HG03378 (cell line): ENCODE data around the gene JPH3.

Source experiments
- ATAC-seq: cut with Tn5 transposase; IDR thresholded peaks from one replicate; pipeline ENCODE4 v1.9.1; 2021; ENCODE audit warnings: mild to moderate bottlenecking, moderate library complexity; ENCODE audit not compliant: unreplicated experiment

JPH3 gene

GRCh38 chr16:87648698-87649487 lies 46.6 kb downstream of the JPH3 start:
- ATAC-seq, result no peak

DNA sequence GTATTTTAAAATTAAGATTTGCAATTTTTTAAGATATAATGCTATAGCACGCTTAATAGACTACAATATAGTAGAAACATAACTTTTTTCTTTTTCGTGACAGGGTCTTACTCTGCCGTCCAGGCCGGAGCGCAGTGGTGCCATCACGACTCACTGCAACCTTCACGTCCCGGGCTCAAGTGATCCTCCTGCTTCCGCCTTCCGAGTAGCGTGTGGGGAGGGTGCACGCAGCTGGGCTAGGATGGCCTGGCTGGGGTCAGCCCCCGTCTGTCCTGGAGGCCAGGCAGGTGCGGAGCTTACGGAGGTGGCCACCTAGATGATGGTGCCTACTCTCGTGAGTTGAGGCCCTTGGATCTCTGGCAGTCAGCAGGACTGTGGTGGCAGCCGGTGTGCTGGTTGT lies 50.1 kb downstream of the JPH3 start:
- ATAC-seq, result no peak

DNA sequence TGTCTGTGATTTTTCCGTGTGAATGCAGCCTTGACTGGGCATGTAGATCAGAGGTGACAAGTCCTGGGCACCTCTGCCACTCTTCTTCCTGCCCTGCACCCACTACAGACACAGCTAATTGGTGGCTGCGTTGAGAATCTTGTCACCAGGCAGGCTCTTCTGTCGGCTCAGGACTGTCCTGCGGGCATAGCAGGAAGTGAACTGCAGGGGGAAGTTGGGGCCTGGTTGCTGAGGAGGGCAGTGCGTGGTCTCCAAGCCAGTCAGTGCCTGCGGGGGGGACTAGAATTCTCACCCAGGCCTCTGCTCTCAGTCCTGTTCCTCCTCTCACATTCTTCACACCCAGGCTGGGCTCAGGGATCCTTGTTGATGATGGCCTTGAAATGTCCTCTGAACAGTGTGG lies 50.5 kb downstream of the JPH3 start:
- no peak for ATAC-seq

GRCh38 chr16:87653234-87653633 lies 50.9 kb downstream of the JPH3 start:
- ATAC-seq, result no peak

DNA sequence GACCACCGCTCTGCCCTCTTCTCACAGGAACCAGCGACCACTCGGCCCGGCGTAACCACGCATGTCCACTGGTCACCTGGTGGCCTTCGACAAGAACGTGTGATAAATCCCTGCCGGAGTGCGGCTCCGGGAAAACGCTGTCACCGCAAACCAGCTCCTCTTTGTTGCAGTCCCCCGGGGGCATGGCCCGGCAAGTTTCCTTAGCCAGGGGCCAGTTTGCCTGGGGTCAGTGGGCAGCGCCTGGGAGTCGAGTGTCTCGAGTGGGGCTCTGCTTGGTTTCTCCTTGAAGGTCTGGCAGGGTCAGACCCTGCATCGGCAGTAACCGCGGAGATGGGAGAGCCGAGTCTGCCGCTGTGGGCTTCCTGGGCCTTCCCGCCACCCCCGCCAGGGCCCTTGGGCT lies 52.5 kb downstream of the JPH3 start:
- ATAC-seq, result no peak

- ATAC-seq, result no peak
These were observed 54.0 kb downstream of the JPH3 start for GRCh38 chr16:87656328-87656727.

GRCh38 chr16:87657621-87658192 lies 55.4 kb downstream of the JPH3 start:
- ATAC-seq, result no peak

- ATAC-seq, result no peak
These were observed 56.4 kb downstream of the JPH3 start for GRCh38 chr16:87658564-87659225.

DNA sequence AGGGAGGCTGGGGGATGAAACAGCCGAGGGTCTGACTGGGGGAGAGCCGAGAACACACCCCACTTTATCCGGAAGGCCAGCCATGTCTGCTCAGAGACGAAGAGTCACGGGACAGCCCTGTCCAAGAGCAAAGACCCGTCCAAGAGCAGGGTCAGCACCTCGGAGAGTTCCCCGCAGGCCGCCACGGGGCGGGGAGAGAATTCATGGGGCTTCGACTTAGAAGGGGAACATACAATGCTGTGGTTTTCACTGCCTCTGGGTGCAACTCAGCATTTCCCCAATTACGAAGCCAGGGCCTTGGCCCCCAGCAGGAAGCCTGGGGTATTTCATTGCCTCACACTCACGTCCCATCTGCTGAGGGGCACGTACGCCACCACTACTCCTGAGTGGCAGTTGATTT lies 59.3 kb downstream of the JPH3 start:
- no peak for ATAC-seq

- no peak for ATAC-seq
These were observed 60.2 kb downstream of the JPH3 start for GRCh38 chr16:87662254-87663204.

- ATAC-seq, result no peak
These were observed 62.5 kb downstream of the JPH3 start for GRCh38 chr16:87664792-87665191.

DNA sequence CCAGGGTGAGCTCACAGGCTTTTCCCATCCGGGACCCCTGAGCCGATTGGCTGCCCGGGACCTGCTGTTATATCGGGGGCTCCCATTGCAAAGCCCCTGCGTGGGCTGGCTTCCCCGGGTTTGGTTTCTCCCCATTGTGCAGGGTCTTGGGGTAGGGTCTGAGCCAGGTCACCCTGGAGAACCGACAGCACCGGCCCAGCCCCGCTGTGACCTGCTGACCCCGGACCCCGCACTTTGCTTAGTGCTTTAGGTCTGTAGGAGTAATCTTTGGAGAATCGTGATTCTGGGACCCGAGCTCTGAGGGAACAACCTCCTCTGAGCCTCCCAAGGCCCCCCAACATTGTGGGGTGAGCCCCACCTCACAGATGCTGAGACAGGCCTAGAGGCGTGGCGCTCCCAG lies 62.9 kb downstream of the JPH3 start:
- ATAC-seq, result no peak

- ATAC-seq, result no peak
These were observed 64.6 kb downstream of the JPH3 start for GRCh38 chr16:87666919-87667318.

- ATAC-seq, result no peak
These were observed 65.1 kb downstream of the JPH3 start for GRCh38 chr16:87667443-87667842.

- no peak for ATAC-seq
These were observed 65.6 kb downstream of the JPH3 start for GRCh38 chr16:87667946-87668345.

DNA sequence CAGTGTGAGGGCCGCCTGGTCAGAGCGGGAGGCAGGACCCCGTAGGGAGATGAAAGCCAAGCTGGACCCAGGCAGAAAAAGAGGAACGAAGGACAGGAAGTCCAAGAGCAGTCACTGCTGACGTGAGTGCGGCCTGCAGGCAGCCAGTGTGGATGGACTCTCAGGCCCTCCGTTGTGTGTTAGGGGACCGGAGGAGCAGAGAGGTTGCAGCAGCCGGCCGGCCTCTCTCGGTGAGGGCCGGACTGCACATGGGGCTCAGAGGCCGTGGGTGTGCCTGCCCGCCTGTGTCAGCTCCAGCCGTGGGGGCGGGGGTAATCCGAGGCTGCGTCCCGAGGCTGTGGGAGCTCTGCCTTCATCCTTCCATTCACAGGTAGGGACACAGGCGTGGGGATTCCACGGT lies 67.4 kb downstream of the JPH3 start:
- no peak for ATAC-seq

- ATAC-seq, result no peak
These were observed 68.9 kb downstream of the JPH3 start for GRCh38 chr16:87671221-87671620.

GRCh38 chr16:87671715-87672270 lies 69.5 kb downstream of the JPH3 start:
- no peak for ATAC-seq

- no peak for ATAC-seq
These were observed 72.1 kb downstream of the JPH3 start for GRCh38 chr16:87674419-87674818.

- ATAC-seq, result no peak
These were observed 72.9 kb downstream of the JPH3 start for GRCh38 chr16:87675111-87675719.
